ENCODE measurements around the gene NUDT16L1.

Gene NUDT16L1

DNA sequence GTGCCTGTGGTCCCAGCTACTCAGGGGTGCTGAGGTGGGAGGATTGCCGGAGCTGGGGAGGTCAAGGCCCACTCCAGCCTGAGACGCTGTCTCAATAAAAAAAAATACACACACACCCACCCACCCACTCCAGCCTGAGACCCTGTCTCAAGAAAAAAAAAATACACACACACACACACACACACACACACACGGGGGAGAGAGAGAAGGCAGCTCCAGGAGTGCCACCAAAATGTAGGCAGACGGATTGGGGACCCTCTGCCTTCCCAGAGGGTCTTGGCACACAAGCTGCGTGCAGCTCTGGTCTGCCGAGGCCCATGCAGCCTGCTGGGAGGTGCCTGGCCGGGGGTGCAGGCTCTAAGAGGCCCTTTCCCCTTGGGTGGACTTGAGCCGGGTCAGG lies 5.9 kb upstream of the NUDT16L1 start:
- Histone ChIP-seq H3K79me1 (ENCODE audit: low read depth, low read length) (no peaks in the 10 kb centered on the region), H3K23ac (ENCODE audit: low read depth, low read length, poor library complexity) (no peak overlapping the region), H3K4me3 (ENCODE audit: low read length in 2 of 2) (no peak overlapping the region), H2AK5ac (ENCODE audit: low read depth, low read length) (no peak overlapping the region), H2BK120ac (ENCODE audit: low read depth, low read length) (no peak overlapping the region), H3K36me3 (replicated peaks in 1 of 2; ENCODE audit: control insufficient read depth in 2 of 2, insufficient read depth in 2 of 2, low read length in 2 of 2) (peaks cover 12 to 72% of the 10 kb centered on the region in 2 donors), H3K27ac (replicated peaks; ENCODE audit: low read length) (no peak overlapping the region), H2BK5ac (ENCODE audit: low read length) (no peak overlapping the region), H2BK12ac (ENCODE audit: low read length) (no peak overlapping the region), H3K9me3 (replicated peaks in 1 of 2; ENCODE audit: control insufficient read depth in 2 of 2, insufficient read depth in 1 of 2, low read depth in 1 of 2, low read length in 2 of 2) (peaks cover 0 to 2% of the 10 kb centered on the region in 2 donors), H3K18ac (ENCODE audit: low read length) (no peak overlapping the region), H3K4ac (ENCODE audit: low read length) (no peak overlapping the region), H3K4me2 (ENCODE audit: insufficient read depth, low read length, poor library complexity, severe bottlenecking) (no peak overlapping the region), H4K8ac (ENCODE audit: low read depth, low read length) (no peak overlapping the region), H2BK15ac (ENCODE audit: low read length) (no peak overlapping the region), H2AFZ (ENCODE audit: low read length) (no peak overlapping the region), H3K27me3 (ENCODE audit: control insufficient read depth in 3 of 3, insufficient read depth in 3 of 3, low read depth in 1 of 3, low read length in 3 of 3) (no peaks in the 10 kb centered on the region), H3K9ac (ENCODE audit: low read depth, low read length, poor library complexity) (no peak overlapping the region), H3K4me1 (ENCODE audit: control insufficient read depth in 2 of 2, insufficient read depth in 1 of 2, low read depth in 1 of 2, low read length in 2 of 2) (no peaks in the 10 kb centered on the region), H3K14ac (ENCODE audit: low read length) (no peak overlapping the region), H4K91ac (ENCODE audit: low read depth, low read length, poor library complexity) (no peak overlapping the region)
- no peak for DNase-seq (ENCODE audit: low spot score)
- WGBS, 2 donors (ENCODE audit: extremely low coverage in 2 of 2, insufficient read length in 2 of 2, insufficient replicate concordance in 1 of 2), result no CpG with 5 or more reads among the region's 8 CpGs

DNA sequence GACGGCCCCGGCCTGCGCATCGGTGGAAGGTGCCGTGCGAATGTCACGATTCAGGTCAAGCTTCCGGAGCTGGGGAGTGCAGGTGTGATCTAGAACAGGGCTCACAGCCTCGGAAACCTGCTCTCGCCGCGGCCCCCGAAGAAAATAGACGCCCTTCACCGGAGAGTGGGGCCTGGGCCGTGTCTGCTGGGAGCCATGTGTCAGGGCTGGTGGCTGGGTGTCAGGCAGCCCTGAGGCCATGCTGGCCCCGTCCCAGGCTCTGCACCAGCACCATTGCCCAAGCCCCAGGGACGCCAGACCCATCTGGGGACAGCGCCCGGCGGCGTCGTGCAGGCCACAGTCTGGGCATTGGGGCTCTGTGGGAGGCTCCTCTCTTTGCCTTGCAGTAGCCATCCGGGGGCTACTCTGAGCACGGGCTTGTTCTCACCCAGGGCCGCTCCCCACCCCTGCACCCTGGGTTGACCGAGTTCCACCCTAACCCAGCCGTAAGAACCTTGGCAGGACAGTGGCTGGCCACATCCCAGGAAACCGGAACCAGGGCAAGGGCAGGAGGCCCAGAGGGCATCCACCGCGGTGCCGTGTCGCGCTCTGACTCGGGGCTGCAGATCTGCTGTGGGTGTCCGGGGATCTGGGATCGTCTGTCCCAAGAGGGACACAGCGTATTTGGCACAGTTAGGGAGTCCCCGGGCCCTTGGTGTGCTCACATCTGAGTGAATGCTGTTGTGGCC lies 5.3 kb upstream of the NUDT16L1 start:
- no peaks in the 10 kb centered on the region for H3K79me1 ChIP-seq (ENCODE audit: low read depth, low read length)
- H3K9me3 ChIP-seq (replicated peaks in 1 of 2; ENCODE audit: control insufficient read depth in 2 of 2, insufficient read depth in 1 of 2, low read depth in 1 of 2, low read length in 2 of 2), result peaks cover 0 to 2% of the 10 kb centered on the region in 2 donors
- H4K91ac ChIP-seq (ENCODE audit: low read depth, low read length, poor library complexity), result no peak overlapping the region
- peaks cover 12 to 65% of the 10 kb centered on the region in 2 donors for H3K36me3 ChIP-seq (replicated peaks in 1 of 2; ENCODE audit: control insufficient read depth in 2 of 2, insufficient read depth in 2 of 2, low read length in 2 of 2)
- no peak overlapping the region for H2BK12ac ChIP-seq (ENCODE audit: low read length)
- no peak overlapping the region for H2BK120ac ChIP-seq (ENCODE audit: low read depth, low read length)
- no peak overlapping the region for H2AFZ ChIP-seq (ENCODE audit: low read length)
- no peaks in the 10 kb centered on the region for H3K27me3 ChIP-seq (ENCODE audit: control insufficient read depth in 3 of 3, insufficient read depth in 3 of 3, low read depth in 1 of 3, low read length in 3 of 3)
- no peak overlapping the region for H3K4ac ChIP-seq (ENCODE audit: low read length)
- no peak overlapping the region for H2BK5ac ChIP-seq (ENCODE audit: low read length)
- H3K23ac ChIP-seq (ENCODE audit: low read depth, low read length, poor library complexity), result peak overlapping the region; percentile 85
- no peak overlapping the region for H2AK5ac ChIP-seq (ENCODE audit: low read depth, low read length)
- H2BK15ac ChIP-seq (ENCODE audit: low read length), result no peak overlapping the region
- DNase-seq (ENCODE audit: low spot score), result no peak
- no CpG with 5 or more reads among the region's 39 CpGs for WGBS, 2 donors (ENCODE audit: extremely low coverage in 2 of 2, insufficient read length in 2 of 2, insufficient replicate concordance in 1 of 2)
- no peak overlapping the region for H3K4me2 ChIP-seq (ENCODE audit: insufficient read depth, low read length, poor library complexity, severe bottlenecking)
- no peak overlapping the region for H3K27ac ChIP-seq (replicated peaks; ENCODE audit: low read length)
- H3K9ac ChIP-seq (ENCODE audit: low read depth, low read length, poor library complexity), result peak overlapping the region; percentile 72
- H3K4me3 ChIP-seq (ENCODE audit: low read length in 2 of 2), result no peak overlapping the region
- H3K14ac ChIP-seq (ENCODE audit: low read length), result peak overlapping the region; percentile 56
- peaks cover 0 to 6% of the 10 kb centered on the region in 2 donors for H3K4me1 ChIP-seq (ENCODE audit: control insufficient read depth in 2 of 2, insufficient read depth in 1 of 2, low read depth in 1 of 2, low read length in 2 of 2)
- no peak overlapping the region for H3K18ac ChIP-seq (ENCODE audit: low read length)
- no peak overlapping the region for H4K8ac ChIP-seq (ENCODE audit: low read depth, low read length)

DNA sequence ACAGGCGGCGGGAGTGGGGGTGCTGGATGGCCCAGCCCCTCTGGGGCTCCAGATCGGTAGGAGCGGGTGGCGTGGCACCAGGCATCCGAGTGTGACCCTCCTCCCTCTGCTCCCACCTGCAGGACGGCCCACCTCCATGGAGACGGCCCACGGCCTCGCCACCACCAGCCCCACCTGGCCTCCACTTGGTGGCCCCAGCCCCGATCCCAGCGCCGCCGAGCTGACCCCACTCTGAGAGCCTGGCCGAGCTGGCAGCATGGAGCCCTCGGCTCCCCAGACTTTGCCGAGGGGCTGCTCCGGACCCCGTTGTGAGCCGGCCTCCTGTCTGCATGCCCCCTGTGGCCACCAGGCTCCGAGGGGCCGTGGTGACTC lies 4.7 kb upstream of the NUDT16L1 start:
- H2BK120ac ChIP-seq (ENCODE audit: low read depth, low read length), result no peak overlapping the region
- no peak overlapping the region for H3K14ac ChIP-seq (ENCODE audit: low read length)
- no peak for DNase-seq (ENCODE audit: low spot score)
- no peak overlapping the region for H2AFZ ChIP-seq (ENCODE audit: low read length)
- no peak overlapping the region for H2BK15ac ChIP-seq (ENCODE audit: low read length)
- peaks cover 0 to 2% of the 10 kb centered on the region in 2 donors for H3K9me3 ChIP-seq (replicated peaks in 1 of 2; ENCODE audit: control insufficient read depth in 2 of 2, insufficient read depth in 1 of 2, low read depth in 1 of 2, low read length in 2 of 2)
- no peak overlapping the region for H3K4me2 ChIP-seq (ENCODE audit: insufficient read depth, low read length, poor library complexity, severe bottlenecking)
- no peak overlapping the region for H3K18ac ChIP-seq (ENCODE audit: low read length)
- peaks cover 1% of the 10 kb centered on the region for H3K79me1 ChIP-seq (ENCODE audit: low read depth, low read length)
- H3K4me3 ChIP-seq (ENCODE audit: low read length in 2 of 2), result no peak overlapping the region
- H4K8ac ChIP-seq (ENCODE audit: low read depth, low read length), result no peak overlapping the region
- H2AK5ac ChIP-seq (ENCODE audit: low read depth, low read length), result no peak overlapping the region
- no peak overlapping the region for H2BK5ac ChIP-seq (ENCODE audit: low read length)
- peaks cover 12 to 59% of the 10 kb centered on the region in 2 donors for H3K36me3 ChIP-seq (replicated peaks in 1 of 2; ENCODE audit: control insufficient read depth in 2 of 2, insufficient read depth in 2 of 2, low read length in 2 of 2)
- no CpG with 5 or more reads among the region's 22 CpGs for WGBS, 2 donors (ENCODE audit: extremely low coverage in 2 of 2, insufficient read length in 2 of 2, insufficient replicate concordance in 1 of 2)
- peak overlapping the region; percentile 85 for H3K23ac ChIP-seq (ENCODE audit: low read depth, low read length, poor library complexity)
- H3K9ac ChIP-seq (ENCODE audit: low read depth, low read length, poor library complexity), result no peak overlapping the region
- peaks cover 0 to 6% of the 10 kb centered on the region in 2 donors for H3K4me1 ChIP-seq (ENCODE audit: control insufficient read depth in 2 of 2, insufficient read depth in 1 of 2, low read depth in 1 of 2, low read length in 2 of 2)
- no peak overlapping the region for H3K27ac ChIP-seq (replicated peaks; ENCODE audit: low read length)
- H3K4ac ChIP-seq (ENCODE audit: low read length), result no peak overlapping the region
- H2BK12ac ChIP-seq (ENCODE audit: low read length), result no peak overlapping the region
- no peak overlapping the region for H4K91ac ChIP-seq (ENCODE audit: low read depth, low read length, poor library complexity)
- no peaks in the 10 kb centered on the region for H3K27me3 ChIP-seq (ENCODE audit: control insufficient read depth in 3 of 3, insufficient read depth in 3 of 3, low read depth in 1 of 3, low read length in 3 of 3)

DNA sequence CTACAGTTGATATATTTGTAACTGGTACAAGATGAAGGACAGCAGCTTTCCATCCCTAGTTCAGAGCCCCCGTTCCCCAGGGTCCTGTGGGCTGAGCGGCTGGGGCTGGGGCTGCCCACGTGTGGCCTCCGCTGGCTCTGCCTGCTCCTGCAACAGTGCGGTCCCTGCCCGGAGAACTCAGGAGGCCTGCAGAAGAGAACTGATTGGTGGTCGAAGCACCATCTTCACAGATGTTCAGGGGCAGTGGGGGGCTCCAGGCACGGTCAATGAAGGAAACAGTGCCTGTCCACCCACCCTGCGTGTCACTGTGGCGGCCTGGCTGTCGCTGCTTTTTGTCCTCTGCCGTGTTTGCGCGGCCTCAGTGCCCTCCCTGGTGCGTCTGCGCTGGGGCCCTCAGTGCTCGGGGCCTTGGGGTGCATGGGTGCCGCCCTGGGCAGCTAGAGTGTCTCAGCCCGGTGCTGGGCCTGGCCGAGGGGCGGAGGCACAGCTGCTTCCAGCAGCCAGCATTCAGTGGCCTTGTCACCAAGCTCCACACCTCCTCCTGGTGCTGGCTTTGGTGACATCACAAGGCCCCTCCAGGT lies 4.2 kb upstream of the NUDT16L1 start:
- Histone ChIP-seq H4K91ac (ENCODE audit: low read depth, low read length, poor library complexity) (no peak overlapping the region), H4K8ac (ENCODE audit: low read depth, low read length) (no peak overlapping the region), H3K27me3 (ENCODE audit: control insufficient read depth in 3 of 3, insufficient read depth in 3 of 3, low read depth in 1 of 3, low read length in 3 of 3) (no peaks in the 10 kb centered on the region), H2BK120ac (ENCODE audit: low read depth, low read length) (no peak overlapping the region), H3K79me1 (ENCODE audit: low read depth, low read length) (peaks cover 5% of the 10 kb centered on the region), H3K9me3 (replicated peaks in 1 of 2; ENCODE audit: control insufficient read depth in 2 of 2, insufficient read depth in 1 of 2, low read depth in 1 of 2, low read length in 2 of 2) (peaks cover 0 to 2% of the 10 kb centered on the region in 2 donors), H3K27ac (replicated peaks; ENCODE audit: low read length) (no peak overlapping the region), H2AFZ (ENCODE audit: low read length) (no peak overlapping the region), H2BK15ac (ENCODE audit: low read length) (no peak overlapping the region), H3K36me3 (replicated peaks in 1 of 2; ENCODE audit: control insufficient read depth in 2 of 2, insufficient read depth in 2 of 2, low read length in 2 of 2) (peaks cover 11 to 55% of the 10 kb centered on the region in 2 donors), H3K4me2 (ENCODE audit: insufficient read depth, low read length, poor library complexity, severe bottlenecking) (no peak overlapping the region), H2AK5ac (ENCODE audit: low read depth, low read length) (no peak overlapping the region), H3K4ac (ENCODE audit: low read length) (no peak overlapping the region), H3K18ac (ENCODE audit: low read length) (no peak overlapping the region), H3K23ac (ENCODE audit: low read depth, low read length, poor library complexity) (no peak overlapping the region), H2BK12ac (ENCODE audit: low read length) (no peak overlapping the region), H3K4me1 (ENCODE audit: control insufficient read depth in 2 of 2, insufficient read depth in 1 of 2, low read depth in 1 of 2, low read length in 2 of 2) (peaks cover 0 to 6% of the 10 kb centered on the region in 2 donors), H3K4me3 (ENCODE audit: low read length in 2 of 2) (no peak overlapping the region), H3K14ac (ENCODE audit: low read length) (no peak overlapping the region), H2BK5ac (ENCODE audit: low read length) (peak overlapping the region; percentile 29), H3K9ac (ENCODE audit: low read depth, low read length, poor library complexity) (peak overlapping the region; percentile 67)
- DNase-seq (ENCODE audit: low spot score), result no peak
- no CpG with 5 or more reads among the region's 21 CpGs for WGBS, 2 donors (ENCODE audit: extremely low coverage in 2 of 2, insufficient read length in 2 of 2, insufficient replicate concordance in 1 of 2)
